NT2/D1 (cell line): ENCODE measurements around the gene CTSL.

Experiments
- SUZ12 ChIP-seq: IDR thresholded peaks from 2 replicates; pipeline ENCODE4 v1.6.1; 2011; ENCODE audit not compliant: insufficient read length, insufficient read depth; ENCODE audit errors: extremely low read depth
- YY1 ChIP-seq: IDR thresholded peaks from 2 replicates; pipeline ENCODE4 v1.6.1; 2011; ENCODE audit not compliant: insufficient read length, insufficient read depth

GRCh38 chr9:87778996-87779395 is 53.1 kb downstream of the CTSL start:
- no peak for TF ChIP-seq SUZ12
- TF ChIP-seq YY1 = no peak
